Activated CD4-positive, CD25-positive, alpha-beta regulatory T cell treated with anti-CD3 and anti-CD28 coated beads, Interleukin-2, amount 50 U/mL, for 24 hours (primary cell): Measurements from ENCODE around the gene HACD2.
"Not testable (repeated sequence)": the region's sequence is repeated elsewhere in the genome, so short reads cannot be mapped to it uniquely, and the experiment has no call there.

ENCODE experiments used
- ATAC-seq, 2 donors: fragments of 150-1000 bp; cut with Tn5 transposase; one replicate each; pipeline ENCODE4 v1.10.0; 2021; ENCODE audit warnings: mild to moderate bottlenecking in 1 of 2, moderate library complexity in 1 of 2

HACD2 gene, protein sequence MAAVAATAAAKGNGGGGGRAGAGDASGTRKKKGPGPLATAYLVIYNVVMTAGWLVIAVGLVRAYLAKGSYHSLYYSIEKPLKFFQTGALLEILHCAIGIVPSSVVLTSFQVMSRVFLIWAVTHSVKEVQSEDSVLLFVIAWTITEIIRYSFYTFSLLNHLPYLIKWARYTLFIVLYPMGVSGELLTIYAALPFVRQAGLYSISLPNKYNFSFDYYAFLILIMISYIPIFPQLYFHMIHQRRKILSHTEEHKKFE

DNA sequence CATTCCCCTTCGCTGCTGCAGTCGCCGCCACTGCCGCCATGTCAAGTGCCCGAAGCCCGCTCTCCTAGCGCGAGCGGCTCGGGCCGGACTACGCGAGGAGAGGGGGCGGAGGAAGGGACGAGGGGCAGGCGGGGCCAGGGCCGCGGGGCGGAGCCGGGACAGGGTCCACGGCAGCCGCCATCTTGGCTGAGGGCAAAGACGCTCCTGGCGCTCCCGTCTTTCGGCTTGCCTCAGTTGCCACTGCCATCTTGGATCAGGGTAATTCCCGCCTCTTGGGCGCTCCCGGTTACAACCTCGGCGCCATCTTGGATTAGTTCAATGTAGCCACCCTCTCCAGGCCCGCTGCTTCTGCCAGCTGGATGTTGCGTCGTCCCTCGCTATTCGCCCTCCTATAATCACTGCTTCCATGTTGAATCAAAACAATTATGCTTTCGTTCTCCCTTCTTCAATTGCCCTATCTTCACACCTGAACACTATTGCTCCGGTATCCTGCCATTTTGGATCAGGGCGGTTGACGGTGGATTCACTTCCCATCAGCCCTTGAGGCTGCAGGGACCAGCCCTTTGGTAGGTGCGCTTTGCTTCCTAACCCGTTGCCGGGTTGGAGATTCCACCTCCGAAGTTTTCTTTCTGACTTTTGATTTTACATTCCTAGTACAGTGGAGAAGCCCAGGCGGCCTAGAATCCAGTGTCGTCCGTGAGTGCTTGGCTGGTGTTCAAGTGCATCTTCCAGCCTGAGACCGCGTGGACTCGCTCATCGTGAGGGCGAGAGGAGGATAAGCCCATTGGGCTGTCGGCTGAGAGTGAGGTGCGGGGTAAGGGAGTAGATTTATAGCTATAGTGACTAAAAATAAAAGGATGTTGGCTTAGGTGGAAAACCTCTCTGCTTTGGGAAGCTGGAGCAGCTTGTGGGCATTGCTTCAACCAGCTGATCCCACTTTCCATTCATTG, at the start of gene HACD2:
HACD2 (minus strand) TSS at position 66 of the 950 bp plus-strand sequence; CDS start at position 40, 26 bp downstream.
- ATAC-seq, result peak; percentile 93 to 94

DNA sequence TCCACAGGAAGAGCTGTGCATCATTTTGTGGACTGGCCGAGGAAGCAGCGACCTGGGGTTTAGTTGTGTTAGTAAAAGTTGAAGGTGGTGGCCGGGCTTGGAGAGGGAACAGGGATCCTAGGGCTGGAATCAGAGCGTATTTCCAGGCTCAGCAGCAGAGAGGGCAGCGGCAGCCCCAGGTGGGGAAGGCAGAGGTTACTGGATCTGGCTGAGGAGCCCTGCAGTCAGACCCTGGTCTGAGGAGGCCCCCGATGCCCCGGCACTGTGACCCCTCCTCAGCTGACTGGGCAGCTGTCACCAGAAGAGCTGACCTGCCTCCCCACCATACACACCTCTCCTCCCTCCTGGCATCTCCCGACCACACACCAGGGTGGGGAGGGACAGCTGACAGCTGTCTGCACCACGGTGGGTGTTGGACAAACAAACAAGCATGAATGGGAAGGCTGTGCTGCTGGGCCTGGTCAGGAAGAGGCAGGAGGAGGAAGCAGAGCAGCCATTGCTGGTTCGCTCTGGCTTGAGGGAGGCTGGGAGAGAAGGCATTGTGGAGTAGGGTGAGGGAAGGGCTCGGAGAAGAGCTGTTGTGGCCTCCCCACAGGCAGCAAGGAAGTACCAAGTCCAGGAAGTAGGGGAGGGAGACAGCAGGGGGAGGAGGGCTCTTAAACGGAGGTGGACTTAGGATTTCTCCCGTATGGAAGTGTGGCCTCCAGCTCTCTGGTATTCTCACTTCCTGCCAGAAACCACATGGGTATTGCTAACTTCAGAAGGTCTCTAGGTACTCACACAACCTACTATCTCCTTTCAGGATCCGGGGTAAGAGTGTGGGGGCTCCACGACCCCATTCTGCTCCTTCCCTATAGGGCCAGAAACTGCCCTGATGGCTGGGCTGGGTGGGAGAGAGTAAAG, 49.5 kb upstream of the HACD2 start:
- no peak for ATAC-seq

DNA sequence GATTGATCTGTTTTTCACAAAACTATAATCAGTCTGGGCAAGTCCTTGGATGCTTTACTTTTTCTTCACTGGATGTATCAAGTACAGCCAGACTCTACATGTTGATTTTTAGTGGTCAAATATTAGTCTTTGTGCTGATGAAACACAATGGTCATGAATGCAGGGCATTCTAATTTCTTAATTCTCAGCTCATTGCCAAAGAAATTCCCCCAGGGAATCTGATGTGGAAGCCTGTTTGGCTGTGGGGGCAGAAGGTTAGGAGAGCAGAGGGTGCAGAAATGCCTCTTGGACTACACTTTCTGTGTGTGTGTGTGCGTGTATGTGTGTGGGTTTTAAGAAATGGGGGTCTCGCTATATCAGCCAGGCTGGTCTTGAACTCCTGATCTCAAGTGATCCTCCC, 48.7 kb upstream of the HACD2 start:
- ATAC-seq, result no peak

DNA sequence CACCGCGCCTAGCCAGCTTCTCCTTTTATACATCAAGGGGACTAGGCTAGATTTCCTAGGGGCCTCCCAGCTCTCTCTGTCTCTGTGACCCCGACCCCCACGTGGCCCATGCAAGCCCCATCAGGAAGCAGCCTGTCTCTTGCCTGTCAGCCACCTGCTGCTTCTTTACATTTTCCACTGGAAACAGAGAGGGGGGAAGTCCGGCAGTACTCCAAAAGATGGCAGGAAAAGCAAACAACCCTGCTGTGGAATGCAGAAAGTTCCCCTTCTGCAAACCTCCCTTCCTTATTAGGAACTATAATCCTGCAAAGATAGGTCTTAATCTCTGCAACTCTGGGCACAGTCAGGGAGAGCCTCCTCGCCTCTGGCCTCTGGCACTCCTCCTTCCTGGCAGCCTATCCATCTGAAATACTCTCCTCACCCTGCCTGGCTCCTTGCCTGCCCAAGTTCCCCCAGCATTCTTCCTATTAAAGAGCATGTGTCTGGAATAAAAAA, 47.4 kb upstream of the HACD2 start:
- ATAC-seq, result no peak

DNA sequence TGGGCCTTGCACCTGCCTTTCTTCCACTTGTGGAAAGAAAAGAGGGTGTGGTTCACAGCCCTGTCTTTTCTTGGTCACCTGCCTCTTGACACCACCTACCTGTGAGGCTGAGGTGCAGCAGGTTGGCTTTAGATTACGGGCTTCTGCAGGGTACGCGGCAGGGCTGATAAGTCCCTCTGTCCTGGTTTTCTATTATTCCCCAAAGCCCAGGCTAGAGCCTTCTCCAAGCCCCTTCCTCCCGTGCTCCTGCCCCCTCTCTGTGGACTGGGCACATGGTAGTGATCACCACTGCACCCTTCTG, 44.8 kb upstream of the HACD2 start:
- ATAC-seq, result no peak

DNA sequence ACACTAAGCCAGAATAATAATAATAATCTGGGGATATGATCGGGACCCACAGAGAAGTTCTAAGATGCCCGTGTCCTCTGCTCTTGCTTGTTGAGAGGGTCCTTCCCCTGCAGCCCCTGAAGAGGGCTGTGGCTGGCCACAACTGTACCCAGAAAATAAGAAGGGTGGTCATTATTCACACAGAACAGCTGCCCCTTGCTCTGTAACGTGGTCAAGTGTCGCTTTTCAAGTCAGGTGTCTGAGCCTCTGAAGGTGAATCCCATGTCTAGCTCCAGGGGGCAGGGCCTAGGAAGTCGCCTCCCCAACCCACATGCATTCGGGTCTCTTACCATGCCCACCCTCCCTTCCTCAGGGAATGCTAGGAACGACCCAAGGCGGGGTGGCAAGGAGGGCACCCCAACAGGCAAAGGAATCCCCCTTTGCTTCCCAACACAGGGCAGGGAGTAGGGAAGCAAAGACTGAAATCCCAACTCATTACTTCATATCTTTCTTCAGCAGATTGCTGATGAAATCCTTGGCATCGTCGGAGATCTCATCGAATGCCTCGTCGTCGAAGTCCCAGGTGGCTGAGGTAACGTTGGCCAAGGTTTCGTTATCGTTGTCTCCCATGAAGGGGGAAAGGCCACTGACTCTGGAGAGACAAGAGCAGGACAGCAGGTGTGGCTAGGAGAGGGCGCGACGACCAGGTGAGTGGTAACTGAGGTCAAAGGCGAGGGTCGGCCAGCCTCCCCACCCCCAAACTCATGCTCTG, 44.3 kb upstream of the HACD2 start:
- no peak for ATAC-seq

DNA sequence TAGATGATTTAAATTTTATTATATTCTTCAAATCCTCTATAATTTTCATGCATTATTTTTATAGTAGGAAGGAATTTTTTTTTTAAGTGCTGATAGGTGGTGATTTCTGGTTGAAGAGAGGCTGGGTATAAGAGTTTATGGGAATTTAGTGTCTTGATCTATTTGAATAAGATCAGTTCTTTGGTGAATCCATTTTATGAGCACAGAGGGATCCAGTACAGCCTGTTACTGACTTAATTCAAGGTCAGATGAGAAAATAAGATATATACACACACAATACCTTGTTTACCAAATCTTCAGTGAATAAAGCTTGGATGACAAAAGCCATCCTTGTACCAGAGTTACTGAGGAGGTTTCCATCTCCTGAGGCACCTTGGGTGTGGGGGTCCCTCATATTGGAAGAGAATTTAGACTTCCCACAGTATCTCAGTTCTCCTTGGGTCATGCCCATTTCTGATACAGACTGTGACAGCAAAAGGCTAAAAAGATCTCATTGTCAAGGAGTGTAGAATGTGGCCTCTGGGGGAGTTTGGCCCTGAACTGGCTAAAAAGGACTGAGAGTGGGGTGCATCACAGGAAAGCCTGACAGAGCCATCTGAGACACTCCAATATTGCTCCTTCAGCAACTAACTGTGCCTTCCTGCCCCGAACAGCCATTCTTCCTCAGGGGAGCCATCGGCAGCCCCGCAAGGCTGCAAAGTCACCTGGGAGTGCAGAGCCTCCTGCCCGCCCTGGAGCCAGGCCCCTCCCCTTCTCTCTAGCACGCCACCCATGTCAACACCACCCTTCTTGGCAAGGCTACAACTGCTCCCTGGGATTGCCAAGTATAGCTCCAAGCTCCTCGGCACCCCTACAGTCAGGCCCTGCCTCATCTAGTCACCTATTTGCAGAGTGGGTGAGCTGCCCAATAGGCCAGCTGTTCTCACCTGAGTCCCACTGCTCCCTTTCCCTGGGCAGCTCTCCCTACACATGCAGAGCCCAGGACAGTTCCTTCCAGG, 43.1 kb upstream of the HACD2 start:
- ATAC-seq, result no peak

DNA sequence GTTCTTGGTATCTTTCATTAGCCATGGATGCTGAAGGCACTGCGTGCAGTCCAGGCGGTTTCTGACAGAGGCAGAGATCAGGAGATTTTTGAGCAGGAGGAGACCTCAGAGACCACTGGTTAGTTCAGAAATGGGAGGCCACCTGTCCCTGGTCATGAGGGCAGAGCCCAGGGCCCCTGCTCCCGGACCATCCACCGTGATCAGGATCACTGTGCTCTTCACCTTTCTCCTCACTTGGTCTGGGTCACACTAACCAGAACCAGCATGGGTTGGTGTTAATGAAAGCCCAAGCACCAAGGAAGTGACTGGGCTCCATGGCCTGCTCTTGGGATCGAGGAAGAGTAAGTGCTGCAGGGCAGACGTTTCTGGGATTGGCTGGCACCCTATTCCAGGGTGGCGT, 42.0 kb upstream of the HACD2 start:
- ATAC-seq, result no peak

DNA sequence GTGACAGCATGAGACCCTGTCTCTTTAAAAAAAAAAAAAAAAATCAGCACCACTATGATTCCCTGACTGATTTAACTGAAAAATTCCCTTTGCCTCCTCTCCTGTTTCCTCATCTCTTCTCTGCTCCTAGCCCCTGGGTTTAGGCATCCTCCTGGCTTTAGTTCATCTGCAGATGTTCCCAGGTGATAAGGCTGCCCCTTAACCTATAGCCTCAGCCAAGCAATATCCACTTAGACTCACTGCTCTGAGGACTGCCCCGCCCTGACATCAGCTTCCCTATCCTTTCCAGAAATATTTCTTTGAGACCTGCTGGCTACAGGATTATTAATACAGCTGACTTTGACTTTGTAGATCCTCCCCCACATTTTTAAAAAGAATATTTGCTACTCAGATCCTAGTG, 39.4 kb upstream of the HACD2 start:
- no peak for ATAC-seq

DNA sequence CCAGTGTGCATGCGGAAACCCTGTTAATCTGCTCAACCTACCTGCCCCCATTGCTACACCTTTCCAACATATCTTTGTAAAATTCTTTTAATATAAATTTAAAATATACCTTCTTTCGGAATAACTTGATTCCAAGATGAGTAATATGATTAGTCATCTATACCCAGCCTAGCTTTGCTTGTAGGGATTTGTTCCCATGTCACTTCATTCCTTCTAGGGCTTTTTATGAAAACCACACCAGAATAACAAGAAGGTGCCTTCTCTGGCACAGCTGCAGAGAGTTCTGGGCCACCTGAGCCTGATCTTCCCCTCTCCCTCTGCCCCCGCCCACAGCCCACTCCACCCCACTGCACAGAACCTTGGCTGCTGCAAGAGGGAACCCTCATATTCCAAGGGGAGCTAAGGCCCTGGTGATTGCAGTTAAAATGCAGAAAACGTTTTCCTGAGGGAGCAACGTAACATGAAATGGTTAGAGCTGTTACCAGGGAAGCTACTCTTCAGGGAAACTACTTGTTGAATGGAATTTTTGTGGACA, 38.6 kb upstream of the HACD2 start:
- ATAC-seq, result no peak

DNA sequence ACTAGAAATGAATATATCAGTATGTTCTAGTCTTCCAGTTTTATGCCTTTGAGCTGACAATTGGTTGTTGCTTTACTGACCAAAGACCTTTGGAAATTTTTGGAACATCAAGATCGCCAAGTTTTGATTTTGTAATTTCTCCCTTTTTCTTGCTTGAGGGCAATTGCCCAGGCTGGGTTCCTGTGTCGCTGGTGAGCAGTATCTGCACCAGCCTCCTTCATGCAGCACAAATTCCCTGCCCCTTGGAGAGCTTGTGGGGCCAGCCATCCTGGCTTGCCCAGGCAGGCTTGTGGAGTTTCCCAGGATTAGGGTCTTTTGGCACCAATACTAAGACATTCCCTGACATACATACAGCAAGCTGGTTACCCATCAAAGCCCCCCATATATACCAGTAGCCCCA, 37.9 kb upstream of the HACD2 start:
- no peak for ATAC-seq

DNA sequence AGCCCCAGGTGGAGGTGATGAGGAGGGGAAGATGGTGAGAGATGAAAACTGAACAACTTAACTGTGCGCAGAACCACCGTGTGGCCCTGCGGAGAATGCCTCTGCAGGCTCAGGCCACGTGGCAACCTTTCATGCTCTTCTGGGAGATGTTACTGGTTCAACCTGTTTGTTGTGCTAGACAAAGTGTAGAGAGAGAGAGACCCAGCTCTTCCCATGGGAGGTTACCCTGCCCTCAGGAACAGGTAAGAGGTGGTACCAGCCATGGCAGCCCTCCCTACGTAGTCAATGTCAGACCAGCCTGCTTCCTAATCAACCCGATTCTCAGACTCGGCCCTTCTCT, 37.0 kb upstream of the HACD2 start:
- ATAC-seq, result no peak

DNA sequence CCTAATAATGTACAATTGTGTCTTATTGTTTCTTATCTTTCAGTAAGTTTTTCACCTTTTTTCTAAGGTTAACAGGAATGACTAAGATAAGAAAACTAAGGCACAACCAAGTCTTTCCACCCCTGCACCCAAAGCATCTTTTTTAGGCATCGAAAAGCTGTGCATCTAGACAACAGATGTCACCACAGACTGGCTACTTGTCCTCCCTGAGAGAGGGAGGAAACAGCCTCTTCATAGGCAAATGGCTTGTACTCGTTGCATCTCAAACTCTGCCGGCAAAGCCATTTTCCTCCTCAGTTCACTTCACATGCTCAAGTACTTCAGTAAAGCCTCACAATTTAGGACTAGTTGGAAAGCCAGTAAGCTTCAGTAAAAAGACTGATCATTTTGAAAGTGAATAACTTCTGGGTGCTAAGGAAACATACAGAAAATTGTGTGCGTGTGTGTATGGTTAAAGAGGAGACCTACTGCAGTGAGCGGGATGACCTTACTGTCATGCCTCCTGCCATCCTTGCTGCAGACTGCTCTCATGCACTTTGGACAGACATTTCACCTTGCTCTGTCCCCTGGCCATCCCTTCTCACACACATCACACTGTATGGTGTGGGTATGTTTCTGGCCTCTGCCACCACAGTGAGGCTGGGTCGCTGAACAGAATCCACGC, 36.5 kb upstream of the HACD2 start:
- no peak for ATAC-seq

DNA sequence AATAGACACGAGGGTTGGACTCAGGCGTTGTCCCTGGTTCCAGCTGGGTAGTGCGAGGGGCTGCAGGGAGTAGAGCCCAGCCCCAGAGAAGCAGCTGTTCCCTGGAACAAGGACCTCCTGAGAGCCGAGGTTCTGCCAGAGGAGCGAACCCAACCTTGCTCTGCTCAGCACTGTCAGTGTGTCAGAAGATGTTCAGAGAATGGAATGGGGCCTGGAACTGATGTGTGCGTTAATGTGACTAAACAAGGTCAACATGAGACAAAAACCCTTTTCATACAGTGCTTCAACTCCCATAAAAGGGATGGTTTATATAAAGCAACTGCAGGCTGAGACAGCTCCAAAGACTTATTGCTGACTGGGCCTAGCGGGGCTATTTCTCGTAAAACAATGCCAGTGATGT, 35.5 kb upstream of the HACD2 start:
- no peak for ATAC-seq

DNA sequence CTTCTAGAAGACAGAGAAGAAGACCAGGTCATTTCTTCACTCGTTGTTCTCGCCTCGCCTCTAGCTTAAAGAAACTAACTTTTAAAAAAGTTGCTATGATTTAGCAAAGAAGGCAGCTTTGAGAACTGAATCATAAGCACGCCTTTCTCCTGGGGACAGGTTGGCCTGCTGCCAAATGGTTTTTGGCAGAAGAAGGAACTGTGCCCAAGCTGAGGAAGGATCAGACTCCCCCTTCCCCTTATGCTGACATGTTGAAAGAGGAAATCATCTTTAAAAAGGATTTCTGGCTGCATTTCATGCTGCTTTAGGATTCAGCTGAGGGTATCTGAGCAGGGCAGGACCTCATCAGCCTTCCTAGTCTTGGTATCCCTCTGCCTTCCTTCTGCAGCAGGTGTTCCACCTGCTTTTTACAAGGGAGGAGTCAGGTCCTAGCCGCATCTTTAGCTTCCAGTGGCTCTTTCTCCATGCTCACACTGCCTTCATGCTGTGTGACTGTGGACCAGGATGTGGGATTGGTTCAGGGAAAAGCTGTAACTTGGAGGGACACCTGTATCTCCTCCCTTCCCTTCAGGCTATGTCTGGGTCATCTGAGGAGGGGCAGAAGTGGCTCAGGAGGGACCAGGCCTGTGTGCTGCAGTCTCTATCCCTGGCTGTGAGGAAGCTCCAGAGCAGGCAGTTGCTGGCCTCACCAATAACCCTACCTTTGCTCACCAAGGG, 34.1 kb upstream of the HACD2 start:
- no peak for ATAC-seq

DNA sequence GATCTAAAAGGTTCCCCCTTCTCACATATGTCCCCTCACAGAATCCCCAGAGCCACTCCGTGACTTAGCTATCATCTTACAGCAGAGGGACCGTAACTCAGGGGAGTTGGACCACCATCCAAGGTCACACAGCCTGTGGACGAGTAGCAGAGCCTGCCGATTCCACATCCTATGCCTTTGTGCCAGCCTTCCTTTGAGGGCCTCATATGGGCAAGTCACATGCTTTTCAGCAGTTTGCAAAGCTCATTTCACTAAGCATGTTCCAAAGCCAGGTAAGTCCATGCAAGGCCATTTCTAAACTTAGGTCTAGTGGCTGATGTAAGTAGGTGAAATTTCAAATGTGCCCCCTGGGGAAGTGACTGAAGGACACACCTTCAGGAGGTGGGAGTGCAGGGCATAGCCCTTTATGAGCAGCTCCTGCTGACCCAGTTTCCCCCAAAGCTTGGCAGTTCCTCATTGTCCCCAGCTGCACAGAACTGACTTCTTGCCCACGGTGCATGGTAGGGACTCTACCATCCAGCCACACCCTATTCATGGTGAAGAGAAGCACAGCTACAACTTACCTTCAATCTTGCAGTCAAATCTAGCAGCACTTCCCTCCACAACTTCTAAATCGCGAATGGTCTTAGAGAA, 33.3 kb upstream of the HACD2 start:
- no peak for ATAC-seq

DNA sequence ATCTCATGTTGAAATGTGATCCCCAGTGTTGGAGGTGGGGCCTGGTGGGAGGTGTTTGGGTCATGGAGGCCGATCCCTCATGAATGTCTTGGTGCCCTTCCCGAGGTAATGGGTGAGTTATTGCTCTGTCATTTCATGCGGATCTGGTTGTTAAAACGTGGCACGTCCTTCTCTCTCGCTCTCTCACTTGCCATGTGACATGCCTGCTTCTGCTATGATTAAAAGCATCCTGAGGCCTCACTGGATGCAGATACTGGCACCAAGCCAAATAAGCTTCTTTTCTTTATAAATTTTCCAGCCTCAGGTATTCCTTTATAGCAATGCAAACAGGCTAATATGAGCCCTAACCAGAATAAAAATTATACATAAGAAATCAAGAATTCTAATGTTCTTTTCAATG, 31.7 kb upstream of the HACD2 start:
- no peak for ATAC-seq

DNA sequence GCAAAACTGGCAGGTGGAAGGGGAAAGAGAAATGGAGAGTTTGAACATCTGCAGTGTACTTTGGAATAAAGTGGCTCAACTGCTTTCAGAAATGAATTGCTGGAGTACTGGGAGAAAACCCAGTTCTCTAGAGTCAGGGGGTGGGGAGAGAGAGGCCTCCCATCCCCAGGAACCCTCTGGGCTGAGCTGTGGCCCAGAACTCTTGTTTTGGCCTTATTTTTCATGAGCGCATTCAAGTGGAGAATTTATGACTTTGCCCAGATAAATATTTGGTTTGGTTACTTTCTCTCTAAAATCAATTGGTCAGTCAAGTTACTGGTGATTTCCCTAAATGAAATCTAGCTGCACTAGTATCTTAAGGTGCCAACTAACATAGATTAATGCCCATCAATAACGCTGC, 28.7 kb upstream of the HACD2 start:
- no peak for ATAC-seq

DNA sequence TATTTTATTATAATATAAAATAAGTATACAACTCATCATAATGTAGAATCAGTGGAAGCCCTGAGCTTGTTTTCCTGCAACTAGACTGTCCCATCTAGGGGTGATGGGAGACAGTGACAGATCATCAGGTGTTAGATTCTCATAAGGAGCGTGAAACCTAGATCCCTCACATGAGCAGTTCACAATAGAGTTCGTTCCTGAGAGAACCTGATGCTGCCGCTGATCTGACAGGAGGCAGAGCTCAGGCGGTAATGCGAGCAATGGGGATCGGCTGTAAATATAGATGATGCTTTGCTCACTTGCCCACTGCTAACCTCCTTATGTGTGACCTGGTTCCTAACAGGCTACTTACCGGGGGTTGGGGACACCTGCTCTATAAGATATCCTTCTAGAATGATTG, 26.8 kb upstream of the HACD2 start:
- not testable (repeated sequence) for ATAC-seq
